A549 treated with Hydrocortisone at 1 μM for 4 hours (cell line): Measurements from ENCODE around the gene SPSB2. TPM values are rescaled to one million over a fixed set of nuclear protein-coding genes. Genes with fewer than 3 reads are reported as not detected.

ENCODE experiments used
- total RNA-seq: library from RNA; stranded (reverse); fragments of 200-300 nt; extraction: Qiagen RNA extraction; gene quantifications from 5 replicates; pipeline ENCODE4 v1.2.3, GENCODE V29; 2022

The SPSB2 gene
- total RNA-seq = 27.8 to 35.3 TPM (median 31.2 TPM) in 5 replicates

GRCh38 chr12:6873094-6874014, at the start of gene SPSB2:
Gene SPSB2, minus strand, starts transcription at chr12:6873303. Its CDS starts 402 bp downstream, at chr12:6872901.

GRCh38 chr12:6914246-6914946, 41.3 kb upstream of the SPSB2 start, which contains the start of gene ENO2:
Gene ENO2, plus strand, starts transcription at chr12:6914580. Its CDS starts 1,253 bp downstream, at chr12:6915833.

GRCh38 chr12:6904280-6905276, 31.5 kb upstream of the SPSB2 start, which contains the start of gene LRRC23:
Gene LRRC23, plus strand, starts transcription at chr12:6904822. Its CDS starts 812 bp downstream, at chr12:6905634.

GRCh38 chr12:6867413-6868210, 5.5 kb downstream of the SPSB2 start, which contains the start of gene TPI1:
Gene TPI1, plus strand, starts transcription at chr12:6867531. Its CDS starts 36 bp downstream, at chr12:6867567.

GRCh38 chr12:6851921-6852650, 21.0 kb downstream of the SPSB2 start, which contains the start of gene USP5:
Gene USP5, plus strand, starts transcription at chr12:6852150. Its CDS starts 30 bp downstream, at chr12:6852180.

DNA sequence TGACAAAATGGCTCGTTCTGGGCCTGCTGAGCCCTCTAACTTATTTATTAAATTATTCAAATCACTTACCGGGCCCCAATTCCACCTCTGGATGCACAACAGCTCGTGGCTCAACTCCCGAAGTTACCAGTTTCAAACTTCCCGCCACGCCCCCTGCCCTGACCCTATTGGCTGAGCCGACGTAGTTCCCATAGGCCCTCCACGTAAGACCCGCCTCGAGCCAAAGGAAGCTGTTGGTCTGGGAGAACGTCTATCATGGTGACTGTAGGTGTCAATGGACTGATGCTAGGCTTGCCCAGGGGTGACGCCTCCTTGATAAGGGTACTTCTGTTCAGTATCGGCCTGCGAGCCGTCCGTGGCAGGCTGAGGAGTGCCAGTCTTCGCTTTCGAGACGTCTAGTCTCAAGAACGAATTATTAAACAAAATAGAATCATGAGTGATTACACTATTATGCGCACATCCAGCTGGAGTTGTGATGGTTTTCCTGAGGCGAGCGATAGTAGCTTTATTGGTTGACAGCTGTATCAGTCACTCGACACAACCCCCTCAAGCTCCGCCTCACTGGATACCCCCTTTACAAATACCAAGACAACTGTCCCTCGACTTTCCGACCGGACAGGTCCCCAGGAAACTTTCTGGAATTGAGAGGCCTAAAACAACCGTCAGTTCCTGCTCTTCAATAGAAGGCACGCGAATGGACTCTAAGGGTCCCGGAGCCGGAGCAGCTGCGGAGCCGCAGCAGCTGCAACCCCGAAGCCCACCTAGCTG, 21.8 kb downstream of the SPSB2 start, which contains the start of gene CDCA3:
Gene CDCA3, minus strand, starts transcription at position 134 of the 768 bp plus-strand sequence. CDS start 334 bp downstream, outside the sequence.

GRCh38 chr12:6840761-6841515, 32.2 kb downstream of the SPSB2 start, which contains the start of gene GNB3:
Gene GNB3, plus strand, starts transcription at chr12:6840925. Its CDS starts 363 bp downstream, at chr12:6841288.

DNA sequence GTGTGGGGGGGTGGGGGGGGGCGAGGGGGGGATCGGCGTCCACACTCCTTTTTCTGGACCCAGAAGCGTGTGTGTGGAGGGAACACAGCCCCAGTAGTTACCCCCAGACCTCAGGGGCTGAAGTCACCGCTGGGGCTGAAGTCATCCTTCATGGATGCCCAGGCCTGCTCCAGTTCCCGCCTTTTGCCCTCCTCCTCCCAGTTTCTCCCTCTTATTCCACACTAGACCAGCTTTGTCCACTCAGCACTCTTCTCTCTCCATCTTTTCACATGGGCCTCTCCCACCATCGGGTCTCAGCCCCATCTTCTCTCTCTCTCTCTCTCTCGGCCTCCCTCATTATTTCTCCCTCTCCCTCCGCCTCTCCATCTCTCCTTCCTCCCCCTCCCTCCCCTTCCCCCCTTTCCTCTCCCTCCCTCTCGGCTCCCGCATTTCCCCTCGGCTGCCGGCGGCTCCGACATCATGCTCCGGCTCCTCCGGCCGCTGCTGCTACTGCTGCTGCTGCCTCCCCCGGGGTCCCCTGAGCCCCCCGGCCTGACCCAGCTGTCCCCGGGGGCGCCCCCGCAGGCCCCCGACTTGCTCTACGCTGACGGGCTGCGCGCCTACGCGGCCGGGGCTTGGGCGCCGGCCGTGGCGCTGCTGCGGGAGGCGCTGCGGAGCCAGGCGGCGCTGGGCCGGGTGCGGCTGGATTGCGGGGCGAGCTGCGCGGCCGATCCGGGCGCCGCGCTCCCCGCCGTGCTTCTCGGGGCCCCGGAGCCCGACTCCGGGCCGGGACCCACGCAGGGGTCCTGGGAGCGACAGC, 44.9 kb downstream of the SPSB2 start, which contains the start of gene P3H3:
Gene P3H3, plus strand, starts transcription at position 426 of the 799 bp plus-strand sequence. Its CDS starts 34 bp downstream, at position 460.

DNA sequence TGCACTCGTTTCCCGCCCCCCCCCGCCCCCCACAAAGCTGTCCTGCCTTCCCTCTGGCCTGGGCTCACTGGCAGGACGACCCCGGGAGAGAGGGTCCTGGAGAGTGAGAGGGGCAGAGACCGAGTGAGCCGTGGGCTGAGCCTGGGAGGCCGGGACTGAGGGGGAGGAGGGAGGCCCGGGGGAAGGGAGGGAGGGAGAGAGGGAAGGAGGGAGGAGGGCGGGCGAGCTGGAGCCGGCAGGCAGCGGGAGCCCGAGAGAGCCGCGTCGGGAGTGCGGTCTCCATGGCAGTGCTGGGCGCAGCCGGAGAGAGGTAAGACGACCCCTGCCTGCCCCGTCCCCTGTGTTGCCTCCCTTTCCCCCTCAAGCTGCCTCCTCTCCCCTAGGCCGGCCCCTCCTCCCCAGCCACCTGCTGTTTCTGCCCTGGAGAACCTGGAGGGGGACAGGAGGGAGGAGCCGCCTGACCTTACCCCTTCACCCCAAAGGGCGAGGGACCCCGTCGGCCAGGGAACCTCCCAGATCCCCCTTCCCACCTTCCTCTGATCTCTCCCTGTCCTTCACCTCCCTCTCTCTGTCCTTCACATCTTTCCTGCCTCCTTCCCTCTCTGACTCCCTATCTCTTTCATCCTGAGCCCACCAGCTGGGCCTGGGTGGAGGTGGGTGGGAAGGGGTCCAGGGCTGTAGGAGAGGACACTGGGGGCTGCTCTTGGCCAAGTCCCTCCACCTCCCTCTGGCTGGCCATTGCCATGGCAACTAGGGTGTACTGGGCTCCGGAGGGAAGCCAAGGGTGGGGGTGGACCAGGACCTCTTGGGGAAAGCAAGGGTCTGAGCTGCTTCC, 51.3 kb downstream of the SPSB2 start, which contains the start of gene GPR162:
Gene GPR162, plus strand, starts transcription at position 231 of the 835 bp plus-strand sequence. CDS start 2,078 bp downstream, outside the sequence.

Other genes with a start within 250 kb of the SPSB2 start
- 0.58 to 1.0 TPM (median 0.70 TPM) in 5 replicates for gene LPAR5, start 237.3 kb downstream of the SPSB2 start, total RNA-seq
- 0.18 to 0.56 TPM (median 0.33 TPM) in 3 of 5 replicates, not detected in the others for gene ACRBP, start 225.9 kb downstream of the SPSB2 start, total RNA-seq
- 11.5 to 19.9 TPM (median 14.3 TPM) in 5 replicates for gene ING4, start 210.2 kb downstream of the SPSB2 start, total RNA-seq
- 53.8 to 60.6 TPM (median 58.4 TPM) in 5 replicates for gene ZNF384, start 183.9 kb downstream of the SPSB2 start, total RNA-seq
- 0.76 to 1.1 TPM (median 0.84 TPM) in 5 replicates for gene PIANP, start 172.5 kb downstream of the SPSB2 start, total RNA-seq
- gene COPS7A, start 149.3 kb downstream of the SPSB2 start, total RNA-seq = 48.4 to 56.5 TPM (median 55.4 TPM) in 5 replicates
- 246 to 305 TPM (median 296 TPM) in 5 replicates for gene MLF2, start 120.2 kb downstream of the SPSB2 start, total RNA-seq
- 588 to 898 TPM (median 880 TPM) in 5 replicates for gene PTMS, start 106.9 kb downstream of the SPSB2 start, total RNA-seq
- gene LAG3, start 100.8 kb downstream of the SPSB2 start, total RNA-seq = 0.51 to 1.9 TPM (median 1.7 TPM) in 5 replicates
- not detected in 5 replicates for gene CD4, start 83.8 kb downstream of the SPSB2 start, total RNA-seq
- 0.28 to 0.51 TPM (median 0.38 TPM) in 5 replicates for gene GPR162, start 51.5 kb downstream of the SPSB2 start, total RNA-seq
- gene P3H3, start 44.9 kb downstream of the SPSB2 start, total RNA-seq = 23.9 to 29.0 TPM (median 26.3 TPM) in 5 replicates
- 1.0 to 2.0 TPM (median 1.6 TPM) in 5 replicates for gene GNB3, start 32.4 kb downstream of the SPSB2 start, total RNA-seq
- gene CDCA3, start 22.0 kb downstream of the SPSB2 start, total RNA-seq = 73.1 to 82.3 TPM (median 77.5 TPM) in 5 replicates
- gene USP5, start 21.2 kb downstream of the SPSB2 start, total RNA-seq = 71.7 to 88.7 TPM (median 74.7 TPM) in 5 replicates
- gene TPI1, start 5.8 kb downstream of the SPSB2 start, total RNA-seq = 1,586 to 1,659 TPM (median 1,629 TPM) in 5 replicates
- 15.4 to 18.3 TPM (median 17.3 TPM) in 5 replicates for gene LRRC23, start 31.5 kb upstream of the SPSB2 start, total RNA-seq
- 32.5 to 40.3 TPM (median 34.5 TPM) in 5 replicates for gene ENO2, start 41.3 kb upstream of the SPSB2 start, total RNA-seq
- 60.2 to 72.4 TPM (median 67.4 TPM) in 5 replicates for gene ATN1, start 54.7 kb upstream of the SPSB2 start, total RNA-seq
- not detected in 5 replicates for gene RNU7-1, start 70.5 kb upstream of the SPSB2 start, total RNA-seq
- gene C12orf57, start 70.7 kb upstream of the SPSB2 start, total RNA-seq = 256 to 322 TPM (median 309 TPM) in 5 replicates
- gene PTPN6, start 78.1 kb upstream of the SPSB2 start, total RNA-seq = 9.5 to 13.3 TPM (median 11.7 TPM) in 5 replicates
- gene PHB2, start 97.4 kb upstream of the SPSB2 start, total RNA-seq = 320 to 342 TPM (median 331 TPM) in 5 replicates
- gene EMG1, start 97.6 kb upstream of the SPSB2 start, total RNA-seq = 60.1 to 66.2 TPM (median 62.6 TPM) in 5 replicates
- 27.2 to 31.6 TPM (median 29.5 TPM) in 5 replicates for gene LPCAT3, start 145.2 kb upstream of the SPSB2 start, total RNA-seq
- 40.4 to 68.0 TPM (median 43.8 TPM) in 5 replicates for gene C1S, start 187.4 kb upstream of the SPSB2 start, total RNA-seq
- gene C1R, start 219.1 kb upstream of the SPSB2 start, total RNA-seq = 27.6 to 49.7 TPM (median 32.4 TPM) in 5 replicates
- 12.4 to 14.9 TPM (median 14.6 TPM) in 5 replicates for gene C1RL, start 235.9 kb upstream of the SPSB2 start, total RNA-seq